Liver (tissue), 3 donors: ENCODE data around the gene IL32.

ENCODE experiments used
- EGR1 ChIP-seq, 2 donors: IDR thresholded peaks; 2 replicates each; pipeline ENCODE4 v1.6.1; 2016 to 2018; ENCODE audit warnings: antibody characterized with exemption in 2 of 2, low read depth in 2 of 2
- FOXA2 ChIP-seq: IDR thresholded peaks from 2 replicates; pipeline ENCODE4 v1.6.1; 2016; ENCODE audit warnings: antibody characterized with exemption
- GABPA ChIP-seq, 2 donors: IDR thresholded peaks in 1 of 2; conservative IDR thresholded peaks in 1 of 2; 2 replicates each; pipeline ENCODE4 v1.6.1; 2016; ENCODE audit warnings: antibody characterized with exemption in 2 of 2, mild to moderate bottlenecking in 1 of 2, moderate library complexity in 1 of 2
- JUND ChIP-seq, 2 donors: IDR thresholded peaks; 2 replicates each; pipeline ENCODE4 v1.6.1; 2016; ENCODE audit warnings: antibody characterized with exemption in 2 of 2
- NR2F2 ChIP-seq: IDR thresholded peaks from 2 replicates; pipeline ENCODE4 v1.6.1; 2016; ENCODE audit warnings: antibody characterized with exemption
- RAD21 ChIP-seq, 2 donors: IDR thresholded peaks; 2 replicates each; pipeline ENCODE4 v1.6.1; 2016; ENCODE audit warnings: antibody characterized with exemption in 2 of 2, mild to moderate bottlenecking in 2 of 2
- RXRA ChIP-seq, 2 donors: IDR thresholded peaks; 2 replicates each; pipeline ENCODE4 v1.6.1; 2017 to 2018; ENCODE audit warnings: antibody characterized with exemption in 2 of 2, mild to moderate bottlenecking in 1 of 2
- SP1 ChIP-seq: IDR thresholded peaks from 2 replicates; pipeline ENCODE4 v1.6.1; 2018; ENCODE audit warnings: antibody characterized with exemption, mild to moderate bottlenecking
- TAF1 ChIP-seq: conservative IDR thresholded peaks from 2 replicates; pipeline ENCODE4 v1.6.1; 2016; ENCODE audit warnings: antibody characterized with exemption, mild to moderate bottlenecking
- YY1 ChIP-seq: IDR thresholded peaks from 2 replicates; pipeline ENCODE4 v1.6.1; 2016; ENCODE audit warnings: antibody characterized with exemption, mild to moderate bottlenecking
- TF ChIP-seq, protein P1 (sequence below): fragments of 150-350 bp; IDR thresholded peaks from 2 replicates; pipeline ENCODE4 v1.5.1; 2017; ENCODE audit warnings: improper control_type of control experiment, low read depth, low read length; ENCODE audit not compliant: missing input control
- TF ChIP-seq, protein P2 (sequence below): IDR thresholded peaks from 2 replicates; pipeline ENCODE4 v1.6.1; 2016; ENCODE audit warnings: antibody characterized with exemption, mild to moderate bottlenecking
- TF ChIP-seq, protein P3 (sequence below): IDR thresholded peaks from 2 replicates; pipeline ENCODE4 v1.6.1; 2016; ENCODE audit warnings: antibody characterized with exemption
- TF ChIP-seq, protein P4 (sequence below): IDR thresholded peaks from 2 replicates; pipeline ENCODE4 v1.6.1; 2016; ENCODE audit warnings: antibody characterized with exemption
- donor health status: healthy.
- donor health status: healthy.

DNA sequence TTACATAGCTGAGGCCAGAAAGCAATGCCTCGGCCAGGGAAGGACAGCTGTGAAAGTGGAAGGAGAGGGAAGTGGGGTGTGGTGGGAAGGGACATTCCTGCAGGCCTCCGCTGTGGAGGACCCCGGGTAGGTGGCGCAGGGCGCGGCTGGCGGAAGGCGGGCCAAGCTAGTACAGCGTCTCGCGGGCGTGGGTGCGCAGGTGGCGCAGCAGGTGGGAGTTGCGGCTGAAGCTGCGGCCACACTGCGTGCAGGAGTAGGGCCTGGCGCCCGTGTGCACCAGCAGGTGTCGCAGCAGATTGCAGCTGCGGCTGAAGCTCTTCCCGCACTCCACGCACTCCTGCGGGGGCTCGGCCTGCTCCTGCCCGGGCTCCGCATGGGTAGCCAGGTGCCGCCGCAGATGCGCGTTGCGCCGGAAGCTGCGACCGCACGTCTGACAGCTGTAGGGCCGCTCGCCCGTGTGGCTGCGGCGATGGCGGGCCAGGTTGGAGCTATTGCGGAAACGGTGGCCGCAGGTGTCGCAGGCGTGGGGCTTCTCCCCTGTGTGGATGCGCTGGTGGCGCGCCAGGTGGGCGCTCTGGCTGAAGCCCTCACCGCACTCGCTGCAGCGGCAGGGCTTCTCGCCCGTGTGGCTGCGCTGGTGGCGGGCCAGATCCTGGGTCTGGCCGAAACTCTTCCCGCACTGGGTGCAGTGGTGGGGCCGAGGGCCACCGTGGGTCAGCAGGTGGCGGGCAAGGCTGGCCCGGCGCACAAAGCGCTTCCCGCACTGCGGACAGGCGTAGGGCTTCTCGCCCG, 23.7 kb downstream of the IL32 start:
- TF ChIP-seq, protein P1, sequence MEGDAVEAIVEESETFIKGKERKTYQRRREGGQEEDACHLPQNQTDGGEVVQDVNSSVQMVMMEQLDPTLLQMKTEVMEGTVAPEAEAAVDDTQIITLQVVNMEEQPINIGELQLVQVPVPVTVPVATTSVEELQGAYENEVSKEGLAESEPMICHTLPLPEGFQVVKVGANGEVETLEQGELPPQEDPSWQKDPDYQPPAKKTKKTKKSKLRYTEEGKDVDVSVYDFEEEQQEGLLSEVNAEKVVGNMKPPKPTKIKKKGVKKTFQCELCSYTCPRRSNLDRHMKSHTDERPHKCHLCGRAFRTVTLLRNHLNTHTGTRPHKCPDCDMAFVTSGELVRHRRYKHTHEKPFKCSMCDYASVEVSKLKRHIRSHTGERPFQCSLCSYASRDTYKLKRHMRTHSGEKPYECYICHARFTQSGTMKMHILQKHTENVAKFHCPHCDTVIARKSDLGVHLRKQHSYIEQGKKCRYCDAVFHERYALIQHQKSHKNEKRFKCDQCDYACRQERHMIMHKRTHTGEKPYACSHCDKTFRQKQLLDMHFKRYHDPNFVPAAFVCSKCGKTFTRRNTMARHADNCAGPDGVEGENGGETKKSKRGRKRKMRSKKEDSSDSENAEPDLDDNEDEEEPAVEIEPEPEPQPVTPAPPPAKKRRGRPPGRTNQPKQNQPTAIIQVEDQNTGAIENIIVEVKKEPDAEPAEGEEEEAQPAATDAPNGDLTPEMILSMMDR = no peak
- no peak for TF ChIP-seq GABPA (IDR thresholded peaks at IDR 0.05 in 1 of 2, conservative IDR thresholded peaks at IDR 0.05 in 1 of 2)
- TF ChIP-seq, protein P2, sequence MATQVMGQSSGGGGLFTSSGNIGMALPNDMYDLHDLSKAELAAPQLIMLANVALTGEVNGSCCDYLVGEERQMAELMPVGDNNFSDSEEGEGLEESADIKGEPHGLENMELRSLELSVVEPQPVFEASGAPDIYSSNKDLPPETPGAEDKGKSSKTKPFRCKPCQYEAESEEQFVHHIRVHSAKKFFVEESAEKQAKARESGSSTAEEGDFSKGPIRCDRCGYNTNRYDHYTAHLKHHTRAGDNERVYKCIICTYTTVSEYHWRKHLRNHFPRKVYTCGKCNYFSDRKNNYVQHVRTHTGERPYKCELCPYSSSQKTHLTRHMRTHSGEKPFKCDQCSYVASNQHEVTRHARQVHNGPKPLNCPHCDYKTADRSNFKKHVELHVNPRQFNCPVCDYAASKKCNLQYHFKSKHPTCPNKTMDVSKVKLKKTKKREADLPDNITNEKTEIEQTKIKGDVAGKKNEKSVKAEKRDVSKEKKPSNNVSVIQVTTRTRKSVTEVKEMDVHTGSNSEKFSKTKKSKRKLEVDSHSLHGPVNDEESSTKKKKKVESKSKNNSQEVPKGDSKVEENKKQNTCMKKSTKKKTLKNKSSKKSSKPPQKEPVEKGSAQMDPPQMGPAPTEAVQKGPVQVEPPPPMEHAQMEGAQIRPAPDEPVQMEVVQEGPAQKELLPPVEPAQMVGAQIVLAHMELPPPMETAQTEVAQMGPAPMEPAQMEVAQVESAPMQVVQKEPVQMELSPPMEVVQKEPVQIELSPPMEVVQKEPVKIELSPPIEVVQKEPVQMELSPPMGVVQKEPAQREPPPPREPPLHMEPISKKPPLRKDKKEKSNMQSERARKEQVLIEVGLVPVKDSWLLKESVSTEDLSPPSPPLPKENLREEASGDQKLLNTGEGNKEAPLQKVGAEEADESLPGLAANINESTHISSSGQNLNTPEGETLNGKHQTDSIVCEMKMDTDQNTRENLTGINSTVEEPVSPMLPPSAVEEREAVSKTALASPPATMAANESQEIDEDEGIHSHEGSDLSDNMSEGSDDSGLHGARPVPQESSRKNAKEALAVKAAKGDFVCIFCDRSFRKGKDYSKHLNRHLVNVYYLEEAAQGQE = no peak
- TF ChIP-seq SP1 = no peak
- no peak for TF ChIP-seq TAF1
- TF ChIP-seq, protein P3, sequence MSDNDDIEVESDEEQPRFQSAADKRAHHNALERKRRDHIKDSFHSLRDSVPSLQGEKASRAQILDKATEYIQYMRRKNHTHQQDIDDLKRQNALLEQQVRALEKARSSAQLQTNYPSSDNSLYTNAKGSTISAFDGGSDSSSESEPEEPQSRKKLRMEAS = no peak
- no peak for TF ChIP-seq NR2F2
- no peak for TF ChIP-seq EGR1 (IDR thresholded peaks at IDR 0.05; ENCODE audit: low read depth in 2 of 2)
- no peak for TF ChIP-seq RAD21 (IDR thresholded peaks at IDR 0.05)
- TF ChIP-seq, protein P4, sequence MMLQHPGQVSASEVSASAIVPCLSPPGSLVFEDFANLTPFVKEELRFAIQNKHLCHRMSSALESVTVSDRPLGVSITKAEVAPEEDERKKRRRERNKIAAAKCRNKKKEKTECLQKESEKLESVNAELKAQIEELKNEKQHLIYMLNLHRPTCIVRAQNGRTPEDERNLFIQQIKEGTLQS = no peak
- TF ChIP-seq YY1 = no peak
- no peak for TF ChIP-seq RXRA (IDR thresholded peaks at IDR 0.05)
- no peak for TF ChIP-seq FOXA2
- no peak for TF ChIP-seq JUND (IDR thresholded peaks at IDR 0.05)
